ENCODE measurements around the gene EEFSEC.

EEFSEC gene

DNA sequence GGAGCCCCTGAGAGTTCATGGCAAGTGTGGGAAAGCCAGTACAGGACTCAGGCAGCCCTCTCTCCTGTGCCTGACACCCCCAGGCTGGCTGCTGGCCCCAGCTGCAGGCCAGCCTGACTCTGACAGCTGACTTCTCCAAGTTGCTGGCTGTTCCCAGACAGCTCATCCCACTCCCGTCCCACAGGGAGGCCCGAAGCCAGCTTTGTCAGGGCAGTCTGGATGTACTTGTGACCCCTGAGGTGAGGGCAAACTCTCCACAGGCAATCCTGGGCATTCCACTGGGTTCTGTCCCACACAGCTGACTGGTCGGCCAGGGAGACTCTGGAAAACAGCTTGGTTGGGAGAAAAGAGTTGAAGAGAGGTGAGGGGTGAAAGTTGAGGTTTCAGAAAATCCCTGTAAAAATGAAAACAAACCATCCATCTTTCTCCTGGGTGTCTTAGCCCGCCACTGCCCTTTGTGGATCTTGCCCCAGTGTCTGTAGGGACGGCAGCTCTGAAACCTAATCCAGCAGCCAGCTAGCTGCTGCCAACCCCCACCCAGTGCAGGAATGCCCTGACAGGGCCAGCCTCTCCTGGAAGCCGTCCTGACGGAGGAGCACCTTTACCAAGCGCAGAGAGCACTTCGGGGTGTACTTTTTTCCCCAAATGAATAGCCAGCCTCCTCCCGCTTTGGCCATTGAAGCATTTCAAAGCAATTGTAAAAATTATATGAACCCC lies 225.5 kb downstream of the EEFSEC start:
- DNase-seq, result no peak

DNA sequence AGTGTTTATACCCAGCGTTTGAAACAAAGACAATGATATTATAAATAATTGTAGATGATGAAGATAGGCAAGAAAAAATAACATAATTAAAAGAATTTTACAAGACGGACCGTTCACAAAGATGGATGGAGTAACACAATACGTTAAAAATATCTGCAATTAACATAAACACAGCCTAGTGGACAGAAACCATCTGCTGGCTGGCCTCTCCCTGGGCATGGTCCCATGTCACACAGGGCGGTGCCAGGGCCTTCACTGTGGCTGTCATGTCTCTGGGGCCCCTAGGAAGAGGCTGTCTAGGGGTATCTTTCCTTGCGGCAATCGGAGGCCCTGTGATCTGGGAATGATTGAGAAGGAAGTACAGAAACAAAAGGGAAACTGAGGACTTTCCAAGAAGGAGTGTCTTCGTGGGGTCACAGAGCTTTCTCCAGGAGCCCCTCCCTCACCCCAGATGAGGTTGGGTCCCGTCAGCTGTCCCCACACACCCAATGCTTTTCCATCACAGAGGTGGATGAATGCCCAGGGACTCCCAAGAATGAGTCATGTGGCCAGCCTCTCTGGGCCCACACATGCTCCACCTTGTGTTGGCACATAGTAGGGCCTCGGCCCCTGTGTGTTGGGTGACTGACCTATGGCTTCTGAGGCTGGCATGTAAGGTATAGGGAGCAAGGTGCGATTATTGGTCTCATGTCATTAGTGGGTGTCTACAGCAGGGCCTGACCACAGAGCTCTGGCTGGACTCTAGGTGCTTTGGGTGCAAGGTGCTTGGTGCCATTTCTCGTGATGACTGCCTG lies 226.3 kb downstream of the EEFSEC start:
- no peak for DNase-seq

GRCh38 chr3:128380295-128380694 lies 227.0 kb downstream of the EEFSEC start:
- no peak for DNase-seq

- DNase-seq, result no peak
These were observed 227.4 kb downstream of the EEFSEC start for GRCh38 chr3:128380719-128381118.

- no peak for DNase-seq
These were observed 228.3 kb downstream of the EEFSEC start for GRCh38 chr3:128381609-128382008.

DNA sequence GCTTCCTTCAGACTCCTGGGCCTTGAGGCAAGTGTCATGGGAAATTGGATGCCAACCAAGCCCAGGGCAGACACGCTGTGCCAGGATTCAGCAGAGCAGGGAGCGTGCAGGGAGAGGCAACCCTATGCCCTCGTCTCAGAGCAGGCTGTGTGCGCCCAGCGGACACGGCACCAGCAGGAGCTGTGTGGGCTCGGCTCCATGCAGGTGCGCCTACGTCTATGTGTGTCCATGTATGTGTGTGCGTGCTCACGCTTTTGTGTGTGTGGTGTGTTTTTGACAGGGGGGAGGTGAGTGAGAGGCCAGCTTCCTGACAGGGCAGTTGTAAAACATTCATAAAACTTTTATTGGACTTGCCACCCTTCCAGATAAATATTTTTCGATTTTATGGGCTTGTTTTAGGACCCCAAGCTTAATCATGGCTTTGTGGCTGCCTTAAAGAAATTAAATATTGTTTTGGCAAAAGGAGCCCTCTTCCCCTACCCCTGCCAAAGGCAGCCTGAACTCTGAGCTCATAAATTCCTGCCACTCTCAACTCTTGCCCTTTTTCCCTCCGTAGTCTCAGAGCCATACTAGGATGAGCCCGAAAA lies 229.0 kb downstream of the EEFSEC start:
- DNase-seq, result no peak

DNA sequence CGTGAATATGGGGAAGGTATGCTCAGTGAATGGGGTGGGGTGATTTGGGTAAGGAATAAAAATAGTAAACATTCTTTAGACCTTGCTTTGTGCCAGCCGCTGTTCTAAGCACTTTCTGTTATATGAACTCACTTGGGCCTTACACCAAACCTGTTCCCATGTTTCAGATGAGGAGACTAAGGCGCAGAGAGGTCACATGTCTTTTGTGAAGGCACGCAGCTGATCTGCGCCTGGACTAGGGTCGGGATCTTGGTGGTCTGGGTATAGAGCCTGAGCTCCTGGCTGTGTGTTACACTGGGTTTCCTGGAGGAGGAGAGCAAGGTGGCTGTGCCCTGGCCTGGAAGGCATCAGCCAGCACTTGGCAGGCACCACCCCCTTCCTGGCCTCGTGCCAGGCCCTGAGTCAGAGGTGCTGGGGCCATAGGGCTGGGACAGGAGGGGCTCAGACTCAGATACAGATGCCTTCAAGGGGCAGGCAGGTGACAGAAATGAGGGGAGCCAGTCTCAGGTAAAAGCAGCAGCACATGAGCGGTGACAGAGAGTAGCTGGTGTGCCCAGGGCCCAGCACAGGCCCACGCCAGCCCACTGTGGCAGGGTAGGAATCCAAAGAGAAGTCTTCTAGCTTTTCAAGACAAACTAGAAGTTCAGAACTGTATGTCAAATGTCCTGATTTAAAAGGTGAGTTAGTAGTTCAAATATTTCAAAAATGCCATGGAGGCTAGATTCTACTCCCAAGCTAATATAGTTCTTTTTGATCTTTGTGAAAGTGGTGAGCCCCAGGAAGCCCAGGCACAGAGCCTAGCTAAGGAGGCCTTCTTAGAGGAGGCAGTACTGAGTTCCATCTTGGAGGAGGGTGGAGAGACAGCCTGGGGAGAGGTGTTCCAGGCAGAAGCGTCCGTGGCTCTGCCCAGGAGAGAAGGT lies 230.3 kb downstream of the EEFSEC start:
- DNase-seq, result no peak

DNA sequence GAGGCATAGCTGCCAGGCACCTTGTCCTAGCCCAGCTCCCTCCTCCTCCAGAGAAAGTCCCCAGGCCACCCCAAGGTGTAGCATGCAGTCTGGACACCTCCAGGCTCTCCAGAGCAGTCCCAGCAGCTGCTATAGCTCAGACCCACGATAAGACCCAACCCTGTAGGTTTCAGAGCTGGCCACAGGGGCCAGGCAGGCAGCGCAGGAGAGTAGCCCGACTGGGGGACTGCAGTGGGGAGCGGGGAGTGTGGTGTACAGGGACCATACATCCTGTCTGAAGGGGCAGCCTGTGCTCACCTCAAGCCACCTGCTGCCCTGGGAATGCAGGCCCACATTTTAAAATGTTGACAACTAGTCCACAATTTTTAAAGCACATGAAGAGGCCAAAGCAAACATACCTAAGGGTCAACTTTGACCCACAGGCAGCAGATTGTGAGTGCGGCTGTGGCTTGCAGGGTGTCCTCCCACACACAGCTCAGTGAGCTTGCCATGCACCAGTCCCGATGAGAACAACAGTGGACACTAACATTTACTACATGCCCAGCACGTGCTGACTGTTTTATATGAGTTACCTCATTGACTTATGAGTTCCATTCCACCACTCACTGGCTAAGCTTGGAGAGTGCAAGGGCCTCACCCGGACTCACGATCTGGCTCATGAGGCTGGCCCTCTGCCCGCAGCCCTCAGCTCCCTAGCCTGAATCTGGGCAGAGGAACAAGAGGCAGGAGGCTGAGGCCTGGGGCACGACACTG lies 232.0 kb downstream of the EEFSEC start:
- DNase-seq, result no peak

- DNase-seq, result no peak
These were observed 235.7 kb downstream of the EEFSEC start for GRCh38 chr3:128388932-128389331.

DNA sequence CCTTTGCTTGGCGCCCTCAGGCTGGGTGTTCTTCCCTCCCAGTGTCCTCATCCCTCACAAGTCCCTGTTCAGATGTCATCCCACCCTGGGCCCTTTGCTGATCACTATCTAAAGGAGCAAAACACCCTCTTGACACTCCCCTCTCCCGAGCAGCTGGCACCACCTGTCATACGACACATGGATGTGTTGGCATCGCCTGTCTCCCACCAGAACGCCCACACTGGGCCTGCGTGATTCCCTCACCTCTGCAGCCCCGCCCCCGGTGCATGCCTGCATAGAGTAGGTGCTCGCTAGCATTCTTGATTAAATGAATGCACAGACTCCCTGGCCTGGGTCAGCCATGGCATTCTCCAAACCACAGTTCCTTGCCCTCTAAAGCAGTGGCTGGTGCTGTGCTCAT lies 237.6 kb downstream of the EEFSEC start:
- no peak for DNase-seq

GRCh38 chr3:128392021-128392420 lies 238.7 kb downstream of the EEFSEC start:
- DNase-seq, result no peak

DNA sequence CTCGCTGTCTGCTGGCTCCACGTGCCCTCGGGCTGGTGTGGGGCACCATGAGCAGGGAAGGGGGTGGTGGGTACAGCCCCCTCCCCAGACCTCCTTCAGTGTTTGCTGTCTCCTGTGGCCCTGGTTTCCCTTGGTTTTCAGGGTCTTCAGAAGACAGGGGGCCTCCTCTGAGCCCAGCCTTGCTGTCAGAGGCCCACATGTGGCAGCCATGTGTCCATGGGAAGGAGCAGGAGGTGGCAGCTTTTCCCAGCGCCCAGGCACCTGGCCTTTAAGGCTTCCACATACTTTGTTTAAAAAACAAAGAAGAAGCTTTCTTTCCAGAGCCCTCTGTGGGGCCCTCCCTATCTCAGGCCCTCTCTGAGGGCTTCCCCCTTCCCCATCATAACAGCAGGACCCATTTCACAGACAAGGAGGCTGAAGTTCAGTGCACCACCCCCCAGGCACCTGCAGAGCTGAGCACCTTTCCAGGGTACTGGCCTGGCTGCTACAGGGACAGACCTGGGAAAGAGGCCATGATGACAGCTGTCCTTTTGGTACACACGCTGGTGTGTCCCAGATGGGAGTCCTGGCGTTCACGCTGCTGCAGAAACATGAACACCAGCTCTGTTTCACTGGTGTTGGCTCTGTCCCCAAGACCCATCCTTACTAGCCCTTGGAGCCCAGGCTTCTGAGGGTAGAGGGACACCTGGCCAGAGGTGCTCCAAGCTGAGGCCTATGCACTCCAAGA lies 239.7 kb downstream of the EEFSEC start:
- DNase-seq, result no peak

DNA sequence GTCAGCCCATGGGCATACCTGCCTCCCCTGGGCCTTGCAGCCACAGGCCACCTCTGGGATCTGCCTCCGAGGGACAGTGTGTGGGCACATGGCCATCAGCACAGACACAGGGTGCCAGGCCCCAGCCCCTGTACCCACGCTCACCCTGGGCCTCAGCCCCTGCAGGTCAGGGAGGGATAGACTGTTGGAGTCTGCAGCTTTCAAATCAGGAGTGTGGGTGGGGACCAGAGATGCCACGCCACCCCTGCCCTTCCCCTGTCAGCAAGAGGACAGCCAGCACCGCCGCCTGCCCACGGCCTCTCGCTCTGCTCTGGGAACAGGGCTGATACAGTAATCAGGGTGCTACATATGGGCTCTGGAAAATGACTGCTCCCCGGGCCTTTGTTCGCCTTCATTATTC lies 240.8 kb downstream of the EEFSEC start:
- DNase-seq, result no peak

GRCh38 chr3:128395046-128395445 lies 241.8 kb downstream of the EEFSEC start:
- no peak for DNase-seq

- no peak for DNase-seq
These were observed 242.3 kb downstream of the EEFSEC start for GRCh38 chr3:128395500-128396162.

GRCh38 chr3:128397484-128397883 lies 244.2 kb downstream of the EEFSEC start:
- DNase-seq, result no peak

DNA sequence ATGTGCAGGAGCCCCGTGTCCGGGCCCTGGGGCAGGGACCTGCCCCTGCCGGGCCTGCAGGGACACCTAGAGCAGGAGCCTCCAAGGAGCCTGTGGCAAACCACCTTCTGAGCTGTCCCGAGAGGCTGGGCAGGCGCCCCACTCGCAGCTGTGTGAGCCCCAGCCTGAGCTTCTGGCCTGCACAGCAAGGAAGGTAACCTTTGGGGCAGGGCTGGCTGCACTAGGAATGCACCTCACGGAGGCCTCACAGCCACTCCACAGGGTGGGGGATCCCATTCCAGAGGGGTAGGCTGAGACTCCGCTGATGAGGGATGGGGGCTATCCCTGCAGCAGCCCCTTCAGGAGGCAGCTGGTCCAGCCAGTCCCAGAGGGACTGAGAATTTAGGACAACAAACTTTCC lies 245.3 kb downstream of the EEFSEC start:
- DNase-seq, result no peak

DNA sequence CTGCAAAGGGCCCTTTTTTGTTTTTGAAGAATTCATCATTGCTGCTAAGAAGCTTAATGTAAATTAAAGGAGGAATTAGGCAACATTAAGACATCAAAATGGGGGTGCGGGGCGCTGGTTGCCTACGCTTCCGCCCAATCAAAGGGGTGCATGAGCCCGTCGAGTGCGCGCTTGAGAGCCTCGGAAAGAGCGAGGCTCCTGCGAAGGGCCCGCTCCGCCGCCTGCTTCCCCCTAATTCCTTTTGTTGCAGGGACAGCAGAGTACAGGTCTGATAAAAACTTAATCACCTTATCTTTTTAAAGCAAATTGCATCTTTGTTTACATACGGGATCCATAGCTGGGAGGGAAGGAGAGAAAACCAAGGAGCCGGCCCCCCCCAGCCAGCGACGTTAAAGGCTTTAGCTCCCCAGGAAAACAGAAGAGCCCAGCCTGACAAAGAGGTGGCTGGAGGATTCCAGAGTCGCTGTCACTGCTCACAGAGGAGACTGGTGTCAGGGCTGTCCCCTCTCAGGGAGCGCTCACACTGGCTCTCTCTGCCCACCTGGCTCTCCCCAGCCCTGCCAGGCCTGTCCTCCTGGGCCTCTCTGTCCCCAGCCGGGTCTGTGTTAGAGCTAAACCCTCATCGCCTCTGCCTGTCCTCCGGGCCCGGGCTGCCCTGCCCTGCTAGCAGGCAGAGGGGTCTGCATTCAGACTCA lies 246.1 kb downstream of the EEFSEC start:
- no peak for DNase-seq

DNA sequence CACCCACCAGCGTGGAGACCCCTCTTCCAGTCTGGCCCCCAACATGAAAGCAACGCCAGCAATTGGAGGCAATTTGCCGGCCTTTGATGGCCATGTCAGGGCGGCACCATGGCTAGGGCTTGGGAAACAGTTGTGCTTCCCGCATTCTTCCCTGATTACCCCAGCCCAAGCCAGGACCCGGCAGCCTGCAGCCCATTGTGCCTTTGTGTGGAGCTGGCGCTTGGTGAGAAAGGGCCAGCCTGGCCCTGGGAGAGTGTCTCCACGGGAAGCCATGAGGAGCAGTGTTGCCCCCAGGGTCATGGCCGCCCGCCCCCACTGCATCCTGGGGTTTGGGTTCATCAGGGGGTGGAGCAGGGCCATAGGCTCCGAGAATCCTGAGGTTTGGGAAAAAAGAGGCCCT lies 247.4 kb downstream of the EEFSEC start:
- no peak for DNase-seq

- no peak for DNase-seq
These were observed 249.0 kb downstream of the EEFSEC start for GRCh38 chr3:128402319-128402718.

All from NCI-H1436 treated with DMSO at 0.1 percent for 48 hours (cell line).